Lower leg skin (tissue), 3 donors: ENCODE results near the gene MFNG.

ENCODE experiments used
- POLR2A ChIP-seq, 2 donors: fragments of 450-650 bp; IDR thresholded peaks; one replicate each; pipeline ENCODE4 v1.6.1; 2016 to 2017; ENCODE audit warnings: antibody characterized with exemption in 2 of 2, mild to moderate bottlenecking in 1 of 2, moderate library complexity in 1 of 2
- TF ChIP-seq, protein P1 (sequence below), 3 donors: fragments of 450-650 bp; IDR thresholded peaks; one replicate each; pipeline ENCODE4 v1.5.1; 2016; ENCODE audit warnings: antibody characterized with exemption in 3 of 3, mild to moderate bottlenecking in 3 of 3, moderate library complexity in 2 of 3

- TF ChIP-seq, protein P1, sequence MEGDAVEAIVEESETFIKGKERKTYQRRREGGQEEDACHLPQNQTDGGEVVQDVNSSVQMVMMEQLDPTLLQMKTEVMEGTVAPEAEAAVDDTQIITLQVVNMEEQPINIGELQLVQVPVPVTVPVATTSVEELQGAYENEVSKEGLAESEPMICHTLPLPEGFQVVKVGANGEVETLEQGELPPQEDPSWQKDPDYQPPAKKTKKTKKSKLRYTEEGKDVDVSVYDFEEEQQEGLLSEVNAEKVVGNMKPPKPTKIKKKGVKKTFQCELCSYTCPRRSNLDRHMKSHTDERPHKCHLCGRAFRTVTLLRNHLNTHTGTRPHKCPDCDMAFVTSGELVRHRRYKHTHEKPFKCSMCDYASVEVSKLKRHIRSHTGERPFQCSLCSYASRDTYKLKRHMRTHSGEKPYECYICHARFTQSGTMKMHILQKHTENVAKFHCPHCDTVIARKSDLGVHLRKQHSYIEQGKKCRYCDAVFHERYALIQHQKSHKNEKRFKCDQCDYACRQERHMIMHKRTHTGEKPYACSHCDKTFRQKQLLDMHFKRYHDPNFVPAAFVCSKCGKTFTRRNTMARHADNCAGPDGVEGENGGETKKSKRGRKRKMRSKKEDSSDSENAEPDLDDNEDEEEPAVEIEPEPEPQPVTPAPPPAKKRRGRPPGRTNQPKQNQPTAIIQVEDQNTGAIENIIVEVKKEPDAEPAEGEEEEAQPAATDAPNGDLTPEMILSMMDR (IDR thresholded peaks at IDR 0.05) = no peak
- no peak for TF ChIP-seq POLR2A (IDR thresholded peaks at IDR 0.05)
These were observed 33.3 kb upstream of the MFNG start, which contains the start of gene CARD10 for GRCh38 chr22:37519268-37520195.
